ENCODE measurements around the gene CARMIL1.

- no peak for TF ChIP-seq CSDC2 (CRISPR knock-in tag; IDR thresholded peaks at IDR 0.05)
- TF ChIP-seq PATZ1 (CRISPR knock-in tag; IDR thresholded peaks at IDR 0.05; ENCODE audit: borderline replicate concordance): no peak
- no peak for TF ChIP-seq ZFP3 (CRISPR knock-in tag; IDR thresholded peaks at IDR 0.05)
- TF ChIP-seq TCF4 (CRISPR knock-in tag; IDR thresholded peaks at IDR 0.05; ENCODE audit: borderline replicate concordance): no peak
- TF ChIP-seq ESRRG (CRISPR knock-in tag; IDR thresholded peaks at IDR 0.05): no peak
- no peak for TF ChIP-seq ISL1 (CRISPR knock-in tag; IDR thresholded peaks at IDR 0.05)
- TF ChIP-seq ARNTL (CRISPR knock-in tag; IDR thresholded peaks at IDR 0.05; ENCODE audit: borderline replicate concordance, low read depth): no peak
- no peak for TF ChIP-seq OSR1 (CRISPR knock-in tag; IDR thresholded peaks at IDR 0.05)
Observed at GRCh38 chr6:25629198-25629576, 350.0 kb downstream of the CARMIL1 start.
